ENCODE measurements around the gene SNIP1.
"Not testable (repeated sequence)": the region's sequence is repeated elsewhere in the genome, so short reads cannot be mapped to it uniquely, and the experiment has no call there.

DNA sequence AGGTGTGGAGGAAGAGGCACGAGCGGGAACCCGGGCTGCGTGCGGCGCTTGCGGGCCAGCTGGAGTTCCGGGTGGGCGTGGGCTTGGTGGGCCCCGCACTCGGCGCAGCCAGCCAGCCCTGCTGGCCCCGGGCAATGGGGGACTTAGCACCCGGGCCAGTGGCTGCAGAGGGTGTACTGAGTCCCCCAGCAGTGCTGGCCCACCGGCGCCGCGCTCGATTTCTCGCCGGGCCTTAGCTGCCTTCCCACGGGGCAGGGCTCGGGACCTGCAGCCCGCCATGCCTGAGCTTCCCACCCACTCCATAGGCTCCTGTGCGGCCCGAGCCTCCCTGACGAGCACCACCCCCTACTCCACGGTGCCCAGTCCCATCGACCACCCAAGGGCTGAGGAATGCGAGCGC, 35.9 kb downstream of the SNIP1 start:
- TF ChIP-seq, protein P1, sequence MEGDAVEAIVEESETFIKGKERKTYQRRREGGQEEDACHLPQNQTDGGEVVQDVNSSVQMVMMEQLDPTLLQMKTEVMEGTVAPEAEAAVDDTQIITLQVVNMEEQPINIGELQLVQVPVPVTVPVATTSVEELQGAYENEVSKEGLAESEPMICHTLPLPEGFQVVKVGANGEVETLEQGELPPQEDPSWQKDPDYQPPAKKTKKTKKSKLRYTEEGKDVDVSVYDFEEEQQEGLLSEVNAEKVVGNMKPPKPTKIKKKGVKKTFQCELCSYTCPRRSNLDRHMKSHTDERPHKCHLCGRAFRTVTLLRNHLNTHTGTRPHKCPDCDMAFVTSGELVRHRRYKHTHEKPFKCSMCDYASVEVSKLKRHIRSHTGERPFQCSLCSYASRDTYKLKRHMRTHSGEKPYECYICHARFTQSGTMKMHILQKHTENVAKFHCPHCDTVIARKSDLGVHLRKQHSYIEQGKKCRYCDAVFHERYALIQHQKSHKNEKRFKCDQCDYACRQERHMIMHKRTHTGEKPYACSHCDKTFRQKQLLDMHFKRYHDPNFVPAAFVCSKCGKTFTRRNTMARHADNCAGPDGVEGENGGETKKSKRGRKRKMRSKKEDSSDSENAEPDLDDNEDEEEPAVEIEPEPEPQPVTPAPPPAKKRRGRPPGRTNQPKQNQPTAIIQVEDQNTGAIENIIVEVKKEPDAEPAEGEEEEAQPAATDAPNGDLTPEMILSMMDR (IDR thresholded peaks at IDR 0.05), result not testable (repeated sequence)
- not testable (repeated sequence) for TF ChIP-seq POLR2A (IDR thresholded peaks at IDR 0.05)
